ENCODE results near the gene METTL17. TPM values are rescaled to one million over a fixed set of nuclear protein-coding genes. Genes with fewer than 3 reads are reported as not detected.

METTL17 gene
- total RNA-seq, 1 donor from 2014 or later: 102 TPM

DNA sequence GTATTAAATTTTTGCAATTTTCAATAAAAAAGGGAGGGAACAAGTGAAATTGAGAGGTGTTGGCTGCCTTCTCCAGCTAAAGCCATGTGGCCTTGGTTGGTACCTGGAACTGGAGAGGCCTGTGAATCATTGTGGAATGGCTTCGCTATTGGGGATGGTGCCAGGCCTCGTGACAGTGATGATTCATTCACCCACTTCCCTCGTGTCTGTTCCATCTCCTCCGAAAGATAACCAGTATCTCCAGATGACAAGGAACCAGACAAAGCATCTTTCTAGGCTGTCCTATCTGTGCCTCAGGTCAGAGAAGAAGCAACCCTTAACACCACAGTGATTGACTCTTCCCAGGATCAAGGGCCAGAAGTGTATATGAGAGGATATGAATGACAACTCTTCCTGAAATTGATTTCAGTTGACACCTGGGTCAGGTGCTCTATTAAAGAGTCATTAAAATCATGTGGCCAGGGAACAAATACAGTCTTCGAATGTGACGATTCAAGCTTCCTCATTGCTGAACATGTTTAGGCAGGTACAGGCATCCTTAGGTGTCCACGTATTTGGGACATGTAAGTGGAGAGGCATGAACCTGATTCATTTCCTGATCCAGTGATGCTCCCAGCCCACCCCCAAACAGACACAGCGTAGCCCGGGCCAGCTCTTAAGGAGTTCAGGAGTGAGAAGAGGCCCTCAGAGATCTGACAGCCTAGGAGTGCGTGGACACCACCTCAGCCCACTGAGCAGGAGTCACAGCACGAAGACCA is 52.1 kb downstream of the METTL17 start, which contains the start of gene RNASE7:
RNASE7 (plus strand) TSS at position 687 of the 758 bp plus-strand sequence. CDS start 631 bp downstream, outside the sequence.
- intact Hi-C loops (cut with micrococcal nuclease): no loop called here

DNA sequence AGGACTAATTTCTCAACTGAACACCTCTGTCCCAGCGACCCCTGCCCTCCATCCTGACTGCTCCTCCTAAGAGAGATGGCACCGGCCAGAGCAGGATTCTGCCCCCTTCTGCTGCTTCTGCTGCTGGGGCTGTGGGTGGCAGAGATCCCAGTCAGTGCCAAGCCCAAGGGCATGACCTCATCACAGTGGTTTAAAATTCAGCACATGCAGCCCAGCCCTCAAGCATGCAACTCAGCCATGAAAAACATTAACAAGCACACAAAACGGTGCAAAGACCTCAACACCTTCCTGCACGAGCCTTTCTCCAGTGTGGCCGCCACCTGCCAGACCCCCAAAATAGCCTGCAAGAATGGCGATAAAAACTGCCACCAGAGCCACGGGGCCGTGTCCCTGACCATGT is 53.1 kb downstream of the METTL17 start:
- intact Hi-C loops (cut with micrococcal nuclease): no loop called here

- intact Hi-C loops (cut with micrococcal nuclease): no loop called here
Measured at GRCh38 chr14:21043387-21043973, 53.7 kb downstream of the METTL17 start.

DNA sequence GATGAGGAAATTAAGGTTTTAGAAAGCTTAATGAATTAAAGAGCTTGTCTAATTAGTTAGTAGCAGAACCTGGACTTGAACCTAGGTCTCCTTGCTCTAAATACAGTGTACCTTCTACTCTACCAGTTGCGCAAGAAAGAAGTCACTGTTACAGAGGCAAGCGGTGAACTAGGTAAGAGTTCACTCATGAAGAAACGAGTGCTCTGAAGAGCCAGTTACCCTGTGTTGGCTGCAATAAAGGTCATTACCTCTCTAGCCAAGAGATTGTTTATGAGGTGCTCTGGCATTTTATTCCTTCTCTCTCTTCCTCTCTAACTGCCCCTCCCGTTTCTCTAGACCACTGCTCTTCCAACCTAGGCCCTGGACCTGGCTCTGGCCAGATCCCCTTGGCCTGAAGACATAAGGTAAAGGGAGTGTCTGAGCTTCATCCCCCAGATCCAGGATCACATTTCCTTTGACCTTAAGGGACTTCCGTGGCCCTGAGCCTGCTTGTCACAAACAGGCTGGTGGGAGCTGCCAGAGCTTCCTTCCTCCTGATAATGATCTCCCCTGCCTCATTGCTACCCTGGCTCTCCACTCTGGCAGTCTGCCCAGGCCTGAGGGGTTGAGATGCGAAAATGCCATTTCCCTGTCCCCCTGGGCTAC is 54.3 kb downstream of the METTL17 start:
- intact Hi-C loops (cut with micrococcal nuclease): no loop called here

Other genes with a start within 250 kb of the METTL17 start
- not detected in 2 replicates for gene EDDM3A, start 244.1 kb upstream of the METTL17 start, total RNA-seq
- gene EDDM3B, start 221.6 kb upstream of the METTL17 start, total RNA-seq: not detected in 2 replicates
- 3.3 and 3.5 TPM in 2 replicates for gene RNASE6, start 208.7 kb upstream of the METTL17 start, total RNA-seq
- not detected in 2 replicates for gene RNASE1, start 187.1 kb upstream of the METTL17 start, total RNA-seq
- not detected in 2 replicates for gene RNASE3, start 98.6 kb upstream of the METTL17 start, total RNA-seq
- gene RNASE2, start 34.5 kb upstream of the METTL17 start, total RNA-seq: not detected in 2 replicates
- gene SLC39A2, start 9.3 kb downstream of the METTL17 start, total RNA-seq: 0.18 and 0.36 TPM in 2 replicates
- gene NDRG2, start 35.1 kb downstream of the METTL17 start, total RNA-seq: 5.6 and 6.2 TPM in 2 replicates
- gene TPPP2, start 40.2 kb downstream of the METTL17 start, total RNA-seq: not detected in 2 replicates
- not detected in 2 replicates for gene RNASE13, start 44.8 kb downstream of the METTL17 start, total RNA-seq
- gene RNASE7, start 52.4 kb downstream of the METTL17 start, total RNA-seq: not detected in 2 replicates
- gene RNASE8, start 67.8 kb downstream of the METTL17 start, total RNA-seq: not detected in 2 replicates
- gene ARHGEF40, start 80.3 kb downstream of the METTL17 start, total RNA-seq: not detected in 2 replicates
- gene ZNF219, start 108.7 kb downstream of the METTL17 start, total RNA-seq: 5.5 and 7.3 TPM in 2 replicates
- not detected in 2 replicates for gene TMEM253, start 111.1 kb downstream of the METTL17 start, total RNA-seq
- not detected in 2 replicates for gene OR5AU1, start 166.1 kb downstream of the METTL17 start, total RNA-seq